Activated naive CD4-positive, alpha-beta T cell treated with anti-CD3 and anti-CD28 coated beads, Interleukin-2, amount 50 U/mL, for 24 hours (primary cell): ENCODE data around the gene STIM1.
A peak's percentile ranks its signal among the peaks of the same experiment; 100 is the strongest.
"Not testable (repeated sequence)": the region's sequence is repeated elsewhere in the genome, so short reads cannot be mapped to it uniquely, and the experiment has no call there.

ENCODE experiments used
- H3K27ac Mint-ChIP-seq: one replicate; pipeline ENCODE4 v1.8.0; 2021; ENCODE audit warnings: mild to moderate bottlenecking, mixed read lengths
- H3K27me3 Mint-ChIP-seq: one replicate; pipeline ENCODE4 v1.8.0; 2021; ENCODE audit warnings: mixed read lengths
- H3K36me3 Mint-ChIP-seq: one replicate; pipeline ENCODE4 v1.8.0; 2021; ENCODE audit warnings: mixed read lengths
- H3K4me1 Mint-ChIP-seq: one replicate; pipeline ENCODE4 v1.8.0; 2021; ENCODE audit warnings: mixed read lengths
- H3K4me3 Mint-ChIP-seq: one replicate; pipeline ENCODE4 v1.8.0; 2021; ENCODE audit warnings: mild to moderate bottlenecking, mixed read lengths
- H3K9me3 Mint-ChIP-seq: one replicate; pipeline ENCODE4 v1.8.0; 2021; ENCODE audit warnings: mixed read lengths

Gene STIM1

GRCh38 chr11:3854977-3855807 lies at the start of gene STIM1:
TSS of gene STIM1 (plus strand) at chr11:3855664. CDS start at chr11:3856271, 607 bp downstream.
- no peaks in the 10 kb centered on the region for H3K27me3 Mint-ChIP-seq
- H3K4me3 Mint-ChIP-seq = peak within 1 kb of the TSS; percentile 98
- H3K4me1 Mint-ChIP-seq = peaks cover 61% of the 10 kb centered on the region

DNA sequence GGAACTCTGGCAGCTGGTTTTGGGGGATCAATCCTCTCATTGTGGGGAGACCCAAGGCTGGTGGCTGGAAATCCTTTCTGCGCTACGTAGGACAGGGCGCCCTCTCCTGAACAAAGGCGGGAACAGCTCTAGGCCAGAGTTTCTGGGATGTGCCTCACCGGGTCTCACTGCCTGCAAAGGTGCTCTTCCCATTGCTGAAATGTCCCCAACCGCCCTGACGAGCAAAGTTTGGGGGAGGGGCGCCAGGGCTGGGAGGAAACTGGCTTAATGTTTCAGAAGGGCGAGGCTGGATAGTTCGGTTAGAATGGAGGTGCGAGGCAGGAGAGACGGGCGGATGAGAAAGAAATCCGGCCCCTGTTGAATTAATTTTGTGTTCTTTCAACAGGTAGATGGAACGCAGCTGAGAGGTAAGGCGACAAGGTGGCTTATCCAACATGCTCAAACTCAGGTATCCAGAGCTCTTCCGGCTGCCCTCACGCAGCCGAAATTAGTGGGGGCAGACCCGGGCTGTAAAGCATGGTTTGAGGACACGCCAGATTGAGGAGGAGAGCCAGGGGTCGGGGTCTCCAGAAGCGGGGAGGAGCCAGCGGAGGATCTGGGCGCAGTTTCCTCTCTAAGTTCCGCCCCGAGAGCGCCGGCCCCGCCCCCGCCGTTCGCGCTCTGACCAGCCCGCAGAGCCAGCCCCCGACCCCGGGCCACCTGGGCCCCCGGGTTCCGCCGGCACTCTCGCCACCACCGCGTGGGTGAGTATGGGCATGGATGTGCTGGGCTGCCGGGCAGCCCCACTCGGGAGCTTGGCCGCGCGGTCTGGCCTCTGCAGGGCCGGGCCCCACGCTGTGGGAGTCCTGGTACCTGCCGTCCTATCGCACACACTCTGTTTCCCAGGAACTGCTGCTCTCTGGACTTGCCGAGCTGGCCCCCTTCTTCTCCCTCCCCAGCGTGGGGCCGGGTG lies 47.3 kb upstream of the STIM1 start, which contains the start of gene PGAP2:
Gene PGAP2 (plus strand): TSS at position 652 of the 952 bp plus-strand sequence. CDS start 2,700 bp downstream, outside the sequence.
- H3K9me3 Mint-ChIP-seq = no peaks in the 10 kb centered on the region
- H3K27me3 Mint-ChIP-seq = no peaks in the 10 kb centered on the region
- peaks cover 17% of the 10 kb centered on the region for H3K4me1 Mint-ChIP-seq
- H3K36me3 Mint-ChIP-seq = no peaks in the 10 kb centered on the region
- H3K4me3 Mint-ChIP-seq = peak within 1 kb of the TSS; percentile 99
- peak within 1 kb of the TSS; percentile 95 for H3K27ac Mint-ChIP-seq

More at GRCh38 chr11:3854977-3855807, at the start of gene STIM1:
- no peaks in the 10 kb centered on the region for H3K9me3 Mint-ChIP-seq
- H3K27ac Mint-ChIP-seq = peak within 1 kb of the TSS; percentile 98
- no peaks in the 10 kb centered on the region for H3K36me3 Mint-ChIP-seq

DNA sequence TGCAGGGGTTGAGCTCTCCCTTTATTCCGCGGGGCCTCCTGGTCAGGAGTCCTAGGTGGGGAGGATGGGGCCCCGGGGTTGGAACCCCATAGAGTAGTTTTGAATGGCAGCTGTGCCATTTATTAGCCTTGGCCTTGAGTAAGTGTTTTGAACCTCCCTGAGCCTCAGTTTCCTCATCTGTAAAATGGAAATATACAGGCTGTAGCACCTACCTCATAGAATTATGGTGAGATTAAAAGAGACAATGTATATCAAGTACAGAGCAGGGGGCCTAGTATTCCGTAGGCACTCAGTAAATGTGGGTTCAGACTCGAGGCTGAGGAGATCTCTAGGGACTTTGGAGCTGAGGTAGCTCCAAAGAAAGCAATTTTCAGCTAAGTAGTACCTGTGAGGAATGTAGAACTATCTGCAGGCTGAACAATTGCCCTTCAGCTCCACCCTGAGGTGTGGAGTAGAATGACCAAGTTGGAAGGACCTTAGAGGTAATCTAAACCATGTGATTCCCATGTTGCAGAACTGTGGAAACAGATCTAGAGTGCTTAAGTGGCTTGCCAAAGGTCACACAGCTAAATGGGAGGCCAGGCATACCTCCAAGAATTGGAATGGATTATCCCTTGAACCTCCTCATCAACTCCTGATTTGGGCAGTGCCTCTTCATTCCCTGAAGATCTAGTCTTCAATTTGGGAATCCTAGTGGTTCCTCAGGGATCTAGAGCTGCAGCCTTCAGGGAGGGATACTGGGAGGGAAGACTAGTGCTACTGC lies 46.4 kb upstream of the STIM1 start:
- H3K9me3 Mint-ChIP-seq = no peaks in the 10 kb centered on the region
- peaks cover 17% of the 10 kb centered on the region for H3K4me1 Mint-ChIP-seq
- H3K27ac Mint-ChIP-seq = peak overlapping the region; percentile 23
- H3K36me3 Mint-ChIP-seq = no peaks in the 10 kb centered on the region
- peak overlapping the region; percentile 85 for H3K4me3 Mint-ChIP-seq
- no peaks in the 10 kb centered on the region for H3K27me3 Mint-ChIP-seq

- Mint-ChIP-seq H3K4me3 (no peak overlapping the region), H3K27ac (no peak overlapping the region), H3K27me3 (no peaks in the 10 kb centered on the region), H3K36me3 (no peaks in the 10 kb centered on the region), H3K4me1 (peaks cover 17% of the 10 kb centered on the region), H3K9me3 (no peaks in the 10 kb centered on the region)
Observed at GRCh38 chr11:3809624-3809928, 45.9 kb upstream of the STIM1 start.

GRCh38 chr11:3810446-3810845 lies 45.0 kb upstream of the STIM1 start:
- H3K36me3 Mint-ChIP-seq = no peaks in the 10 kb centered on the region
- H3K27me3 Mint-ChIP-seq = no peaks in the 10 kb centered on the region
- H3K27ac Mint-ChIP-seq = no peak overlapping the region
- no peak overlapping the region for H3K4me3 Mint-ChIP-seq
- no peaks in the 10 kb centered on the region for H3K9me3 Mint-ChIP-seq
- H3K4me1 Mint-ChIP-seq = peaks cover 17% of the 10 kb centered on the region

DNA sequence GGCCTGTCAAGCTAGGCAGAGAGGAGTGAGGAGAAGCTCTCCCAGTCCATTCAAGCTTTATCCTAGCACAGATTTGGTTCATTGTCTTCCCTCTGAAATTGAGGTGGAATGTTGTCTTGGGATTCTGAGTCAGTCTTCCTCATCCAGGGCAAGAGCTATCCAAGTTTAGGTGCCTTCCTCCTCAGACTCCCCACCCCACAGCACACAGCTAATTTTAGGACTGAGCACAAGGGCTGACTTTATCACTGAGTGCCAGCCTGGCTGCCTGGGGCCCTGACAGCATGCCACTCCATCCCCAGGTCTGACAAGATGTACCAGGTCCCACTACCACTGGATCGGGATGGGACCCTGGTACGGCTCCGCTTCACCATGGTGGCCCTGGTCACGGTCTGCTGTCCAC lies 44.5 kb upstream of the STIM1 start:
- no peaks in the 10 kb centered on the region for H3K27me3 Mint-ChIP-seq
- no peak overlapping the region for H3K27ac Mint-ChIP-seq
- H3K4me3 Mint-ChIP-seq = no peak overlapping the region
- H3K9me3 Mint-ChIP-seq = no peaks in the 10 kb centered on the region
- no peaks in the 10 kb centered on the region for H3K36me3 Mint-ChIP-seq
- peaks cover 17% of the 10 kb centered on the region for H3K4me1 Mint-ChIP-seq

DNA sequence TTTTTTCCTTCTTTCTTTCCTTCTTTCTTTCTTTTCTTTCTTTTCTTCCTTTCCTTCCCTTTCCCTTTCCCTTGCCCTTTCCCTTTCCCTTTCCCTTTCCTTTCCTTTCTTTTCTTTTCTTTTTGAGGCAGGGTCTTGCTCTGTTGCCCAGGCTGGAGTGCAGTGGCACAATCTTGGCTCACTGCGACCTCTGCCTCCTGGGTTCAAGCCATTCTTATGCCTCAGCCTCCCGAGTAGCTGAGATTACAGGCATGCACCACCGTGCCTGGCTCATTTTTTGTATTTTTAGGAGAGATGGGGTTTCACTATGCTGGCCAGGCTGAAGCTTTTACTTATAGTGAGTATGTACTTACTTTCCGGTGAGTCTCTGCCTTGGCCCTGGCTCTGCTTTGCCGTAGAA lies 40.6 kb upstream of the STIM1 start:
- H3K9me3 Mint-ChIP-seq, H3K4me3 Mint-ChIP-seq, H3K36me3 Mint-ChIP-seq, H3K4me1 Mint-ChIP-seq, H3K27me3 Mint-ChIP-seq, H3K27ac Mint-ChIP-seq: not testable (repeated sequence)

GRCh38 chr11:3815845-3816244 lies 39.6 kb upstream of the STIM1 start:
- no peaks in the 10 kb centered on the region for H3K9me3 Mint-ChIP-seq
- no peaks in the 10 kb centered on the region for H3K27me3 Mint-ChIP-seq
- no peaks in the 10 kb centered on the region for H3K36me3 Mint-ChIP-seq
- H3K4me3 Mint-ChIP-seq = no peak overlapping the region
- no peak overlapping the region for H3K27ac Mint-ChIP-seq
- H3K4me1 Mint-ChIP-seq = no peaks in the 10 kb centered on the region

DNA sequence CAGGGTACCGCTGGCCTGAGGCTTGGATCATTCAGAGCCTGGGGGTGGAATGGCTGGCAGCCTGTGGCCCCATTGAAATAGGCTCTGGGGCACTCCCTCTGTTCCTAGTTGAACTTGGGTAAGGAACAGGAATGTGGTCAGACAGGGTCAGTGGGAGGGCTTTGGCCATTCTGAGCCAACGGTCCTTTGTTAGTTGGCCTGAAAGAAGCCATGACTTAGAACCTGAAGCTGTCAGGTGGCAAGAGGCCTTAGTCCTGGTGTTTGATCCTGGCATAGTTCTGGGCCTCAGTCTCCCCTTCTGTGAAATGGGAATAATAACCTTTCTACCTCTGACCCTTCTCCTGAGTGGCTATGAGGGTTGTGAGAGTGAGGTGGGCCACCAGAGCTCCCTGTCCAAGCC lies 38.8 kb upstream of the STIM1 start:
- Mint-ChIP-seq H3K9me3 (no peaks in the 10 kb centered on the region), H3K27ac (no peak overlapping the region), H3K4me3 (no peak overlapping the region), H3K27me3 (no peaks in the 10 kb centered on the region), H3K36me3 (no peaks in the 10 kb centered on the region), H3K4me1 (no peaks in the 10 kb centered on the region)

- no peak overlapping the region for H3K4me3 Mint-ChIP-seq
Observed at GRCh38 chr11:3817181-3817800, 38.2 kb upstream of the STIM1 start.

DNA sequence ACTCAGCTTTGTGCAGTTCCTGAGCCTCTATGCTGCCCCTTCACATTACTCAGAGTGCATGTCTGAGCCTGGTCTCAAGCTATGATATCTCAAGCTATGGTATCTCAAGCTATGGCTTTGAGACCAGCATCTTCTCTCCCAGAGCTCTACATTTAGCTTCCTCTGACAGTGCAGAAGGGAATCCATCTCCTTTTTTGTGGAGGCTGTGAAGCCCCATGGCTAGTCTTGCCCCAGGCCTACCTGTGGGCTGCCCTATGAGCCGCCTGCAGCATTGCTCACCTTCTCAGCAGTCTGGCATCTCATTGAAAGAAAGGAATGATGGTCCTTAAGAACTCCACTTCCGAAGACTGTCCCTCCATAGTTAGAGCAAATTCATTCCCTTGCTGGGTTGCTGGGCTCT lies 34.5 kb upstream of the STIM1 start:
- no peak overlapping the region for H3K4me3 Mint-ChIP-seq
- H3K36me3 Mint-ChIP-seq = no peaks in the 10 kb centered on the region
- no peaks in the 10 kb centered on the region for H3K9me3 Mint-ChIP-seq
- H3K4me1 Mint-ChIP-seq = peaks cover 25% of the 10 kb centered on the region
- no peaks in the 10 kb centered on the region for H3K27me3 Mint-ChIP-seq
- H3K27ac Mint-ChIP-seq = no peak overlapping the region

More at GRCh38 chr11:3817181-3817800, 38.2 kb upstream of the STIM1 start:
- H3K9me3 Mint-ChIP-seq = no peaks in the 10 kb centered on the region
- H3K36me3 Mint-ChIP-seq = no peaks in the 10 kb centered on the region
- H3K4me1 Mint-ChIP-seq = no peaks in the 10 kb centered on the region
- H3K27me3 Mint-ChIP-seq = no peaks in the 10 kb centered on the region
- no peak overlapping the region for H3K27ac Mint-ChIP-seq

DNA sequence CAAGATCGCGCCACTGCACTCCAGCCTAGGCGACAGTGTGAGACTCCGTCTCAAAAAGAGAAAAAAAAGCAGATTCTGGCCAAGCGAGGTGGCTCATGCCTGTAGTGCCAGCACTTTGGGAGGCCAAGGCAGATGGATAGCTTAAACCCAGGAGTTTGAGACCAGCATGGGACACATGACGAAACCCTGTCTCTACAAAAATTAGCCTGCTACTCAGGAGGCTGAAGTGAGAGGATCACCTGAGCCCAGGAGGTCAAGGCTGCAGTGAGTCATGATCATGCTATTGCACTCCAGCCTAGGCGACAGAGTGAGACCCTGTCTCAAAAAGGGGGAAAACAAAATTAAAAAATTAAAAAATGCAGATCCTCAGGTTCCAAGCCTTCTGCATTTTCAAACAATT lies 33.2 kb upstream of the STIM1 start:
- peaks cover 3% of the 10 kb centered on the region for H3K36me3 Mint-ChIP-seq
- H3K27ac Mint-ChIP-seq = peak overlapping the region; percentile 62
- H3K27me3 Mint-ChIP-seq = no peaks in the 10 kb centered on the region
- no peak overlapping the region for H3K4me3 Mint-ChIP-seq
- H3K4me1 Mint-ChIP-seq = peaks cover 37% of the 10 kb centered on the region
- no peaks in the 10 kb centered on the region for H3K9me3 Mint-ChIP-seq

DNA sequence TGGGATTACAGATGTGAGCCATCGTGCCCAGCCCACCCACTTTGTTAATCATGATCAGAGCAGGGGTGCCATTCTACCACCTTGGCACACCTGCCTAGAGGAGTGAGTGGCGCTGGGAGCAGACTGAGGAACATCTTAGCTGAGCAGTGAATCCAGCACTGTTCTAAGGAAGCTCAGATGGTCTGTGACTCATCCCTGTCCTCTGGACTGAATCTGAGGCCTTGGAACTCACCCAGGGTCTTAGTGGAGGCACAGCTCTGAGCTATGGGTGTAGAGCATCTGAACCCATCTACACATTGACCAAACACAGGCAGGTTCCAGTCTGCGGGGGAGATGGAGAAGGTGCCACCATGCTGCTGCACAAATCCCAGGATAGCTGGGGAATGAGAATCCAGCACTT lies 32.2 kb upstream of the STIM1 start:
- peaks cover 46% of the 10 kb centered on the region for H3K4me1 Mint-ChIP-seq
- H3K27me3 Mint-ChIP-seq = no peaks in the 10 kb centered on the region
- H3K36me3 Mint-ChIP-seq = peaks cover 6% of the 10 kb centered on the region
- no peak overlapping the region for H3K4me3 Mint-ChIP-seq
- H3K27ac Mint-ChIP-seq = no peak overlapping the region
- no peaks in the 10 kb centered on the region for H3K9me3 Mint-ChIP-seq

GRCh38 chr11:3823762-3824506 lies 31.5 kb upstream of the STIM1 start:
- no peaks in the 10 kb centered on the region for H3K9me3 Mint-ChIP-seq
- peak overlapping the region; percentile 76 for H3K27ac Mint-ChIP-seq
- peaks cover 6% of the 10 kb centered on the region for H3K36me3 Mint-ChIP-seq

More at GRCh38 chr11:3823762-3824506, 31.5 kb upstream of the STIM1 start:
- Mint-ChIP-seq H3K4me1 (peaks cover 46% of the 10 kb centered on the region), H3K27me3 (no peaks in the 10 kb centered on the region), H3K4me3 (no peak overlapping the region)
